Erythroblast (primary cell): Measurements from ENCODE around the gene ERV3-1.
"Not testable (repeated sequence)": the region's sequence is repeated elsewhere in the genome, so short reads cannot be mapped to it uniquely, and the experiment has no call there.

Source experiments
- GATA1 ChIP-seq: IDR thresholded peaks from 2 replicates; pipeline ENCODE4 v1.6.1; 2011; ENCODE audit warnings: low read depth, mild to moderate bottlenecking, control low read depth, low read length, moderate library complexity
- POLR2A ChIP-seq: IDR thresholded peaks from 2 replicates; pipeline ENCODE4 v1.6.1; 2011; ENCODE audit warnings: mild to moderate bottlenecking, low read length

GRCh38 chr7:65035469-65035868, 29.0 kb upstream of the ERV3-1 start:
- not testable (repeated sequence) for TF ChIP-seq POLR2A, GATA1
